NCI-H446 treated with DMSO at 0.1 percent for 48 hours (cell line): ENCODE measurements around the gene FAM83G.
"Not testable (repeated sequence)": the region's sequence is repeated elsewhere in the genome, so short reads cannot be mapped to it uniquely, and the experiment has no call there.

Experiments
- DNase-seq: peaks from one replicate; lab custom pipeline; 2025; lab: John Stamatoyannopoulos, UW

The FAM83G gene

DNA sequence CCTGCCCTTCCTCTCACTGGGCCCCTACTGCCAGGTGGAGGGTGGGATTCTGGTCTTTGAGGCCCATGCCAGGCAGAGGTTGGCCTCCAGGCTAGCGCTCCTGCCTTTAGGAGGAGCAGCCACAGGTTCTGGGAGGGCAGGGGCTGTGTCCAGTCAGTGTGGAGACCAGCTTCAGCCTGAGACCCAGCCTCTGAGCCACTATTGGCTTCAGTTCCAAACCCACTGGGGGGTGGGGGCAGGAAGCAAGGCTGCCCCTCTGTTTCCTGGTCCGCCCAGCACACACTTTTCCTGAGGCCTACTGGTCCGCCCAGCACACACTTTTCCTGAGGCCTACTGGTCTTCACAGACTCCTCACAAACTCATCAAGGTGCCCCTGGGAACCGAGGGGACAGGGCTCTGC lies 36.2 kb downstream of the FAM83G start:
- no peak for DNase-seq

DNA sequence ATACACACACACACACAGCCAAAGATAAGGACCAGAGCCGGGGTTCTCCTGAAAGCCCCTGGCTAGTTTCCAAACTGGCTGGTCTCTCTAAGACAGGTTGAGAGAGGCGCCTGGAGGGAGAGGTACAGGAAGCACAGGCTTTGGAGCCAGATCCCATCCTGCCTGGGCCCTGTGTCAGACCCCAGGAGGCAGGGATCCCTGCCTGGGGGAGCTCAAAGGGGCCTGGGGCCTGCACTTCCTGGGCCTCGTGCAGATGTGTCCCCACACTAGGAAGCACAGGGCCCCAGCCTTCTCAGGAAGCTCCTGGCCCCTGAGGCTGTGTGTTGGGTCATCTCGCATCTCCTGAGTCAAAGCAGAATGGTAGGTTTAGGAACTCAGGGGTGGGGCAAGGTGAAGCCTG lies 36.6 kb downstream of the FAM83G start:
- DNase-seq, result no peak

DNA sequence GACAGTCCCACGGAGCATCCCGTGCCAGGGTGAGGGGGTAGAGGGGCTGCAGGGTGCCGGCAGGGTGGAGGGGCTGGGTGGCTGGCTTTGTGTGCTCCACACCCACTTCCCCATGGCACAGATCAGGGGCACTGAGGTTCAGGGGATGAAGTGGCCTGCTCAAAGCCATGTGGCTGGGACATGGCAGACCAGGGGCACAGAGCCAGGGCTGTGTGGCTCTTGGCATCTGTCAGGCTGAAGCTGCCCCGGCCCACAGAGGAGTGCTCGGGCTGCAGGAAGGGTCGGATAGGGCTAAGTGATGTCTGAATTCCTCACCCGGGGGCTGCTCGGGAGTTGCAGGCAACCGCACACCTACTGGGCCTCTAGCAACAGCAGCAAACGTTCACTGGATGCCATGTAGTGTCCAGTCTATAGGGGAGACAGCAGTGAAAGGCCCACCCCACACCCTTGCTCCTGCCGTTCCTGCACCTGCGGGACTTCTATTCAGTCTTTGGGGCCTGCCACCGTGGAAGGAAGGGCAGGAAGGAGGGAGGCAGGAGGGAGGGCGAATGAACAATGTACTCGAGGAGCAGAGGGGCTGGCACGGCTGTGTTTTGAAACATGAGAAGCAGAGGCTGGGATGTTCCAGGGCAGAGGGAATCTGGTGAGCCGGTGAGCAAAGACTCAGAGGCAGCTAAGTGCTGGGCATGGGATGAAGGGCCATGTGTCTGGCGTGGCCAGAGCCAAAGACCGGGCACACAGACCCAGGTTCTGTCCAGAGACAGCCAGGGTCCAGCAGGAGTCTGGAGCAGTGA lies 37.5 kb downstream of the FAM83G start:
- DNase-seq, result no peak

DNA sequence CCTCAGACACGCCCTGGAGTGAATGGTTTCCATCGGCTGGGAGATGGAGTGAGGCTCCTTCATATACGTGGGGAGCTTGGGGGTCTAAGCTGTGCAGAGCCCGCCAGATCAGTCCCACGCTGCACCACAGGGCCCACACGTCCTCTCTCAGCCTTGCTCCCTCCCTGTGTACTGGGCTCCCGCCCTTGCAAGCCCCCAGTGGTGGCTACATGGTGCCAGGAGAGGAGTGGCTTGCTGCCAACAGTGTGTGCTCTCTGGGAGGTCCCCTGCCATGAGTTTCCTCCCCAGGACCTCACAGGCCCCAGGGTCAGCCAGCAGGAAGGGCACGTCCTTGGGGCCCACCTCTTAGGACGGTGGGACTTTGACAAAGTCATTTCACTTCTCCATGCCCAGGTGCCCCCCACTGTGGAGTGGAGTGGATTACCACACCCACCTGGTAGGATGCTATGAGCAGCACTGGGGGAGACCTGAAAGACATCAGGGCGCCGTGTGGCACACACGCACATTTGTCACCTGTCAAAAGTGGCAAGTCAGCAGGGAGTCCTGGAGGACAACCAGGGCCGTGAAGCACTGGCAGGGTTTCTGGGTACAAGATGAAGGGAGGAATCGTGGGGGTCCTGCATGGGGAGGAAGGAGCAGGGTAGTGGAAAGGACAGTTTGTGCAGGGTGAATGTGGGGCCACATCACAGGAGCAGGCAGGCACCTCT lies 38.9 kb downstream of the FAM83G start:
- DNase-seq, result no peak

DNA sequence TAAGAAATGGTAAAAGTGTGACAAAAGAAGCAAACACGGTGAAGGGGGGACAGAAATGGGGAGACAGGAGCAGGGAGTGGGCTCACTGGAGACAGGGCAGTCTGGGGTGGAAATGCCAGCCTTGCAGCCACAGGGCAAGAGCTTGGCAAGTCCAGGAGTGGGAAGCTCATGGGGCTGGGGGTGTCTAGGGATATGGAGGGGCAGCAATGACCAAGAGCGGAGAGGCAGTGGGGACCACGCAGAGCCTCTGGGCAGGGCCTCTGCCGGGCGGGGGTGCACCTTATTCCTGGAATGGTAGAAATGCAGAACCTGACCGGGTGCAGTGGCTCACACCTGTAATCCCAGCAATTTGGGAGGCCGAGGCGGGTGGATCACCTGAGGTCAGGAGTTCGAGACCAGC lies 40.0 kb downstream of the FAM83G start:
- DNase-seq, result no peak

DNA sequence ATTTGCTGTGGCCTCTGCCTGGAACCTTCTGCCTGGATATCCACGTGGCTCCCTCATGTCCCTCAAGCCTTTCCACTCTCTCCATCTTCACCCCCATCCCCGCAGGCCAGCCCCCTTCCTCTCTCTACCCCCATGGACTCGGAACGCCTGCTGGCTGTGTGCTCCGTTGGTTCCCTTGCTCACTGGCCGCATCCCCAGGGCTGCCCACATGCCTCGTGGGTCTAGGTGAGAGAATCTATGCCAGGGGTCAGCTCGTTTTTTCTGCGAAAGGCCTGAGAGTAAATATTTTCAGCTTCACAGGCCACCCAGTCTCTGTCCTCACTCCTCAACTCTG lies 40.6 kb downstream of the FAM83G start:
- no peak for DNase-seq

DNA sequence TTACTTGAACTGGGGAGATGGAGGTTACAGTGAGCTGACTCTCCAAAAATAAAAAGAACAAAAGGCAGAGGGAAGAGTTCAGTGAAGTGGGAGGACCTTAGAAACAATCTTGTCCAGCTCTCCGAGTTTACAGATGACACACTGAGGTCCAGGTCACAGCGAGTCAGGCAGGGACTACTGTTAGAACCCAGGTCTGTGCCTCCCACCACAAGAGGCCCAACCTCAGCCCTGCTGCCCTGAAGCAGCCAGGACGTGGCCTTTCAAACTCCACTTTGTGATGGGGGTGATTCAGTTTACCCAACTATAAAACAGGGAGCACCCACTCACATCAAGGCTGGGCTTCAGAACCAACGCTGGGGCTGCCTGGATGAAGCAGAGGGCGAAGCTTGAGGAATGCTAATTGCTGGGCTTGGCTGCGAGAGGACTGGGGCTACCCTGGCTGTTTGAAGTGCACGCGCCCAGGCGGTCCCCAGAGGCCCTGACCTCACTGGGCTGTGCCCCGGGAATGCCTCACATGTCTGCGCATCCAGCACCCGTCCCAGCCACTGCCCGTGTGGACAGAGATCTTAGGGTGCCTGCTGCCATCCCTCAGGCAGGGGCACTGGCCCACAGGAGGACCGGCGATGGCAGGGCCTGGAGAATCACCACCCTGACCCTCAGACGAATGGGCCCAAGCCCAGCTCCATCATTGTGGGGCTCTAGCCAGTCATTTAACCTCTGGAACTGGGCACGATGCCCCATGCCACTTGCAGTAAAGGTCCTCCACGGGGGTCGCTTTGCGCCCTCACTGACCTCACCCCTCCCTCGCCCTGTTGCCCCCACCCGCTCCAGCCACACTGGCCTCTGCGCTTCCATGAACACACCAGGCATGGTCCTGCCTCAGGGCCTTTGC lies 41.2 kb downstream of the FAM83G start:
- no peak for DNase-seq

DNA sequence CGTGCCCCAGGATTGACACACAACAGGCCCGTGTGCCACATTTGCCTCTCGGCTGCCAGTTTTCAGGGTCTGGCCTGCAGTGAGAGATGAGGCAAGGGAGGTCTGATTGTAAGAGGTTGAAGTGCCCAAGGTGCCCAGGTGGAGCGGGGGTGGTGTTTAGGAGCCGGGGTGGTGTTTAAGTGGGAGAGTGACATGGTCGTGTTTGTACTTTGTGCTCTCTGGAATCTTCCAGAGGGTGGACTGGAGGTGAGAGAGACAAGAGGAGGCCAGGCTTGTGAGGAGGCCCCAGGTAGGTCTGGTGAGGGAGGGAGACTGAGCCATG lies 42.1 kb downstream of the FAM83G start:
- DNase-seq, result no peak

DNA sequence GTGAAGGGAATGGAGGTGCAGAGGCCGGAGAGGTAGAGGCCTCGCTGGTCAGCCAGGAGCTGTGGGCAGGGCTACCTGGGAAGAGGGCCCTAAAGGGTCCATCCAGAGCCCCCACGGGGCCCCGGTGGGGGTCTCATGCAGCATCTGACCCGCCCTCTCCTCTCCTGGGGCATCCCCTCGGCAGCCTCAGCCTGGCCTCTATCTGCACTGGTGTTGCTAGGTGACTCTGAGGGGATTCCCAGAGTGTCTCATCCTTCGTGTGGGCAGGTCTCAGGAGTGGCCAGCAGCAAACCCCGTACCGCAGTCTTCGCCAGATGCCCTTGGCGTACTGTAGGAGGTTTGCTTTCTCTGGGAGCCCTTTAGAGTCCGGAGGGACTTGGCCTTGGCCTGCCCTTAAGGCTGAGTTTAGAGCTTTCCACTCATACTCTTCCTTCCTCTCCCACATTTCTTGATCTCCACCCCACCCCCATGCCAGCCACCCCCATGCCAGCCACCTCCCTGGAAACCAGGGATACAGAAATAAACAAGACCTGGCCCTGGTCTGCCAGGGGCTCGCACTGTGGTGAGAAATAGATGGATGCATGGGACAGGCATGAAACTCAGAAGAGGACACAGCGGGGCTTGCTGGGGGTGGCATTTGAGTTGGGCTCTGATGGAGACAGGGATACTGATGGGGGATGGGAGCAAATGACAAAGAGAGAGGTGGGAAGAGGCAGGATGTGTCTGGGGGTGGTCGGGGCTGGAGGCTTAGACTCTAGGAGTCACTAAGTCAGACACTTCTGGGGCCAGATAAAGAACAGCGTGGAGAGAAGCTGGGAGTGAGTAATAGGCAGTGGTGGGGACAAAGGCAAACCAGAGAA lies 42.7 kb downstream of the FAM83G start:
- DNase-seq, result no peak

DNA sequence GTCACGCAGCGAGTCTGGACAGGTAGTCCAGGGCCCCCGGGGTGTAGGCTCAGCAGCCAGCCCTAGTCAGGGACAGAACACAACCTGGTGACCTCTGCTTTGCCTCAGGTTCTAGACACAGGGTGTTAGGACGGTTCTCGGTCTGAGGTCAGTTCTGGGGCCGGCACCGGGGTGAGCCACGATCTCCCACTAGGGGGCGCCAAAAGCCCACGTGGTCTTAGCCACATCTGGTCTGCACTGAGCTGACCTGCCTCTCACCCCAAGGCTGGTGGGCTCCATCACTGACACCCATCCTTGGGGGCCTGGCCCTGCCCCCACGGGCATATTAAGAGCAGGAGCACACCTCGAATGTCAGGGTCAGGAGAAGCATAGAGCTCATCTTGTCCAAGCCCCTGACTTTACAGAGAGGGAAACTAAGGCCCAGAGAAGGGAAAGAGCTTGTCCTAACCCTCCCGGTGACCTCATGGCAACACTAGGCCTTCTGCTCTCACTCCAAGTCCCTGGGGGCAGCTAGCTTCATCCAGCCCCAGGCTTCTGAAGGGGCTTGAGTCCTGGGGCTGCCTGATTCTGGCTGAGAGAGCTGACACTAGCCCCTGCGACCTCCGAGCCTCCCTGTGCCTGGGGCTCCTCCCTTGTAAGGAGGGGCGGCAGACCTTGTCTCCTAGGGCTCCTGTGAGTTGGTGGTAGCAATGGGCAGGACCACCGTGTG lies 43.6 kb downstream of the FAM83G start:
- DNase-seq, result no peak

DNA sequence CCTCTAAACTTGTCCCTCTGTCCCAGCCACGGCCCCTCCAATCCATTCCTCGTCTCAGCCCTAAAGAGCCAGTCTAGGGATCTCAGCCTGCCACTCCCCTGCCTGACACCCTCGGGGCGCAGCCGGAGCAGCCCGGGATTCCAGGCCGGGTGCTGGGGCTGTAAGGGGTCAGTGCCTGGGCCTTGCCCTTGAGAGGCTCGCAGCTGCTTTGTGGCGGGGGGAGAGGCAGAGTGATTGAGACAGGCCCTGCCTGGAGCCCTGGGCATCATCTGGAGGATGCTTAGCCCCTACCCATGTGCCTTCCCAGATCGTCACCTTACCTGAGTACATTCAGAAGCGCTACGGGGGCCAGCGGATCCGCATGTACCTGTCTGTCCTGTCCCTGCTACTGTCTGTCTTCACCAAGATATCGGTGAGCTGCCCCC lies 44.3 kb downstream of the FAM83G start:
- no peak for DNase-seq

DNA sequence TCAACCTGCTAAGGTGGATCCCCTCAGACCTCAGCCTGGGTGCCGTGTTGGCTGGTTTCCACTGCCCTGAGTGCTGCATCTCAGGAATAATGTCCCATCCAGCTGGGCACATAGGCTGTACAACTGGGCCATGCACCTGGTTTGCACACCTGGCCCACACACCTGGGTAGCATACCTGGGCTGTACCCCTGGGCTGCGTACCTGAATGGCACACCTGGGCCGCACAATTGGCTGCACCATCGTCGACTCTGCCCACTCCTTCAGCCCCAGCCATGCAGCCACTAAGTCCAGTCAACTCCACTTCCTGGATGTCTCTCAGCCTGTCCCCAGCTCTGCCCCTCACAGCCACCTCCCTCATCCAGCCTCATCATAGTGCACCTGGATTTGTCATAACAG lies 44.7 kb downstream of the FAM83G start:
- DNase-seq, result no peak

DNA sequence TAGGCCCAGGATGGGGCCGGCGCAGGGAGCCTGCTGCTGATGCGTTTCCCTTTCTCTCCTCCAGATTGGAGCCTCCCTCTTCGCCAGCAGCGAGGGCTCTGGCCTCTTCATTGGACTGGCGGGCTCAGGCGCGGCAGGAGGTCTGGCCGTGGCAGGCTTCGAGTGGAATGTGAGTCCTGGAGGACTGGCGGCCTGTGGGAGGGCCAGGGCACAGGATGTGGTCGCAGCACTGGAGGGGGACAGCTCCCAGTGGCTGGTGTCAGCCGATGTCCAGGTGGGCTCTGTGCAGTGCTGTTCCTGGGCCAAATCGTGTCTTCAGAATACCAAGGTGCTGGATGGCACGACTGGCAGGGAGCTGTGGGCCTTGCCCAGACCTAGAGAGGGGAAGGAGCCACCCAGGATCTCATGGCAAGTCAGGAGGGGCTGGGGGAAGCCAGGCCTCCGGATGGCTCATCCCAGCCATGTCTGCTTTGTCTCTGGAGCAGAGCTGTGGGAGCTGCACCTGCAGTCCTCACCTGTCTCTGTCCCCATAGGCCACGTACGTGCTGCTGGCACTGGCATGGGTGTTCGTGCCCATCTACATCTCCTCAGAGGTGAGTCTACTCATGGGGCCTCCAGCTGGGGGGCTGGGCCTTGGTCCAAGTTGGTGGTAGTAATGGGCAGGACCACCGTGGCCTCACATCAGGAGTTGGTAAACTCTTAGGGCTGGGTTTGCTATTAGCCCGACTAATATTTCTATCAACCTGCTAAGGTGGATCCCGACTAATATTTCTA lies 45.3 kb downstream of the FAM83G start:
- no peak for DNase-seq

DNA sequence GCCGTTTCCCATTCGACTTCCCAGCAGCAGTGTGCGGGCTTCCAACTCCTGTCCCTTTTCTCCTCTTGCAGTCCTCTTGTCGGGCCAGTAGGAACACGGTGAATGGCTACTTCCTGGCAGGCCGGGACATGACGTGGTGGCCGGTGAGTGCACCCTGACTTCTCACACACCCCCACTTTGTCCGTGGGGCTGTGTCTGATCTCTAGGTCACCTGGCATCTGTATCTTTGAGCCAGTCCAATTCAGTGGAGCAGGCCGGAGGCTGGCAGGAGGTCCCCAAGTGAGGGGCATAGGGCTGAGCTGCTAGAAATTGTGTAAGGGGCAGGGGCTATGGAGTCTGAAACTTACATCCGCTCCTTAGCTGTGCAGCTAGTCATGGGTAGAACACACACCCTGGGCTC lies 46.0 kb downstream of the FAM83G start:
- DNase-seq, result no peak

DNA sequence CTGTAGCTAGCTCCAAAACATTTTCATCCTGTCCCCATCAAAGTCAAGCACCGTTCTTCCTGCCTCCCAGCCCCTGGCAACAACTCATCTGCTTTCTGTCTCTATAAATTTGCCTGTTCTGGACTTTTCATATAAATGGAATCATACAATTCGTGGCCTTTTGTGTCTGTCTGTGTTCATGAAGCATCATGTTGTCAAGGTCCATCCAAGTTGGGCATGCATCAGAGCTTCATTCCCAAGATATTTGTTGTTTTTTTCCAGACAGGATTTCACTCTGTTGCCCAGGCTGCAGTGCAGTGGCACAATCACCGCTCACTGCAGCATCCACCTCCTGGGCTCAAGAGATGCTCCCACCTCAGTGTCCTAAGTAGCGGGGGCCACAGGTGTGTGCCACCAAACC lies 46.7 kb downstream of the FAM83G start:
- no peak for DNase-seq

DNA sequence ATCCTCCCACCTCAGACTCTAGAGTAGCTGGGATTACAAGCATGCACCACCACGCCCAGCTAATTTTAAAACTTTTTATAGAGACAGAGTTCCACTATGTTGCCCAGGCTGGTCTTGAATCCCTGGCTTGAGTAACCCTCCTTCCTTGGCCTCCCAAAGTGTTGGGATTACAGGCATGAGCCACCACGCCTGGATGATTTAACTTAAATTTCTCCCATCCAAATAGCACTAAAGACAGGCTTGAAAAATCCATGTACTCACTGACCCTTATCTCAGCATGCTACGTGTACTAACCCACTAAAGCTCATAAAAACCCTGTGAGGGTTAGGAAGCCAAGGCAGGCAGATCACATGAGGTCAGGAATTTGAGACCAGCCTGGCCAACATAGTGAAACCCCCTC lies 48.0 kb downstream of the FAM83G start:
- DNase-seq, result no peak

DNA sequence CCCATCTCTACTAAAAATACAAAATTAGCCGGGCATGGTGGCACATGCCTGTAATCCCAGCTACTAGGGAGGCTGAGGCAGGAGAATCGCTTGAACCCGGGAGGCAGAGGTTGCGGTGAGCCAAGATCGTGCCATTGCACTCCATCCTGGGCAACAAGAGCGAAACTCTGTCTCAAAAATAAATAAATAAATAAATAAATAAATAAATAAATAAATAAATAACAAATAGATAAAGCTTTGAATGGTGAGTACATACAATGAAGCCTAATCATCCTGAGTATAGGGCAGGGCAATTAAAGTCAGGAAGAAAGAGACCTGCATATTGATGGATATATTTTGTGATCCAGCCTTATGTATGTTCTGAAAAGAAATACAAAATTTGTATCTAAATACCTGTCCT lies 48.5 kb downstream of the FAM83G start:
- not testable (repeated sequence) for DNase-seq

DNA sequence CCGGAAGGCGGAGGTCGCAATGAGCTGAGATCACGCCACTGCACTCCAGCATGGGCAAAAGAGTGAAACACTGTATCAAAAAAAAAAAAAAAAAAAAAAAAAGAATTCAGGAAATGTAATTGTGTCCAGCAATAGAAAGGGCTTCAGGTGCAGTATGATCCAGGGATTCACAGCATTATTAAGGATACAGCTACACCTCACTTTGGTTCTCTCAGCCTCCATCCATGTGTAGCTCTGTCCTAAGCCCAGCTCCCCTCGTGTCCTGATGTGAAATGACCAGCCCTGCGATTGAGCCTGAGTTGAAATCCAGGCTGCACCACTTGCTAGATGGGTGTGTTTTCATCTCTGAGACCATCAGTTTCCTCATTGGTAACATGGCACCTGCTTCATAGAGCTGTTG lies 49.6 kb downstream of the FAM83G start:
- no peak for DNase-seq

DNA sequence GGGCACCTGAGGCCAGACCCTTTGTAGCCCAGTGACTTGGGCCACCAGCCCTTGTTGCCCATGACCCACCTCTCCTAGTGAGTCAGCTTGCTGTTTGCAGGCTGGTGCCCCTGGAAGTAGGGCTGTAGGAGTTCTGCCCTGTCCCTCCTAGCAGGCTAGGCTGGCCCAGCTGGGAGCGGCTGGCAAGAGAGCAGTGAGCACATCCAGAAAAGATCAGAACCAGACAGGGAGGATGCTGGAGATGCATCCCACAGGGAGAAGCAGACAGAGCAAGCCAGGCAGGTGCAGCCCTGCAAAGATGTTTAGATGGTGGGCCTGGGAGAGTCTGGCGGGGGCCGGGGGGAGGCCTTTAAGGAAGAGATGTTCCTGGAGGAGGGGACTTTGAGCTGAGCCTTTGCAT lies 50.2 kb downstream of the FAM83G start:
- no peak for DNase-seq

DNA sequence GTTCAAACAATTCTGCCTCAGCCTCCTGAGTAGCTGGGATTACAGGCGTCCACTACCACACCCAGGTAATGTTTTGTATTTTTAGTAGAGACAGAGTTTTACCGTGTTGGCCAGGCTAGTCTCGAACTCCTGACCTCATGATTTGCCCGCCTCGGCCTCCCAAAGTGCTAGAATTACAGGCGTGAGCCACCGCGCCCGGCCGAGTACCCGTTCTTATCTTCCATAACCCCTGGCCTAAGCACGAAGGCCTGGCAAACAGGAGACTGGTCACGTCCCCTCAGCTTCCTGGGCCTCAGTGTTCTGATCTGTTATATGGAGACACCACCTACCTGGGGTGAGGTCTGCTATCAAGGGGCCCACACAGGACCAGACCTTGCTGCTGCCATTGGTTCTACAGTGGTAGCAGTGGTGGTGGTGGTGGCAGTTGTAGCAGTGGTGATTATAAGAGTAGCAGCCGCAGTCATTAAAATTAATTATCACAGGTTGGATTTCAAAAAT lies 51.3 kb downstream of the FAM83G start:
- DNase-seq, result no peak
